GM21515 (cell line): ENCODE data around the gene RANBP9.

Source experiments
- ATAC-seq: cut with Tn5 transposase; IDR thresholded peaks from one replicate; pipeline ENCODE4 v1.9.1; 2021; ENCODE audit not compliant: unreplicated experiment

Gene RANBP9

DNA sequence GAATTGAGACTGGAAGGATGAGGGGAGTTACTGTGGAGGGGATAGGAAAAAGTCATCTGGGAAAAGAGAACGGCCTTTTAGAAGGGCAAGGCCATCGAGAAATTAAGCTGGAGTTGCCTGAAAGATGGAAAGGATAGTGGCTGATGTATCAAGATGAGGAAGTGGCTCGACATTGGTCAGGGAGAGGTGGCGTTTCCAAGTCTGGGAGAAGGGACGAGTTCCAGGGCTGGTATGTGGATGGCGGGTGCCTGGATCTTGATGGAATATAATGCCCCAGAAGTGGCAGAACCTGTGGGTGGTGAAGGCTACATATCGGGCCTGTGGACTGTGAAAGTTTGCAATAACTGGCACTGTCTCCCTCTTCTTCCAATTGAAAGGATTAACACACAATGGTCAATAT, 139.4 kb downstream of the RANBP9 start:
- no peak for ATAC-seq
